K562 (cell line): ENCODE measurements around the gene TYW3.

Source experiments
- CEBPB ChIP-seq: fragments of 450-650 bp; IDR thresholded peaks from 2 replicates; pipeline ENCODE4 v1.6.1; 2016; ENCODE audit warnings: missing genetic modification characterization, missing compliant biosample characterization
- EGR1 ChIP-seq: fragments of 450-650 bp; conservative IDR thresholded peaks from 2 replicates; pipeline ENCODE4 v1.6.1; 2017; ENCODE audit warnings: mild to moderate bottlenecking
- EZH2 ChIP-seq: IDR thresholded peaks from 2 replicates; pipeline ENCODE4 v1.6.1; 2012; ENCODE audit warnings: low read depth, mild to moderate bottlenecking, inconsistent platforms, low read length, borderline replicate concordance
- FOXK2 ChIP-seq, 2 experiments: fragments of 450-650 bp; IDR thresholded peaks in 1 of 2; conservative IDR thresholded peaks in 1 of 2; 2 replicates each; pipeline ENCODE4 v1.6.1; 2016; ENCODE audit warnings: low read depth in 2 of 2, mild to moderate bottlenecking in 1 of 2
- FUS ChIP-seq: fragments of 200-400 bp; formaldehyde crosslinking; optimal IDR thresholded peaks from 2 replicates; pipeline ENCODE3; 2017; ENCODE audit warnings: low read depth, low read length
- LEF1 ChIP-seq: fragments of 450-650 bp; IDR thresholded peaks from 2 replicates; pipeline ENCODE4 v1.6.1; 2016; ENCODE audit warnings: mild to moderate bottlenecking
- MXI1 ChIP-seq: IDR thresholded peaks from 2 replicates; pipeline ENCODE4 v1.6.1; 2011; ENCODE audit warnings: low read depth, mild to moderate bottlenecking, improper control_type of control experiment, low read length
- POLR2A ChIP-seq: fragments of 450-650 bp; conservative IDR thresholded peaks from 2 replicates; pipeline ENCODE4 v1.6.1; 2016
- SP1 ChIP-seq: sonication (generic); formaldehyde crosslinking; IDR thresholded peaks from 2 replicates; pipeline ENCODE4 v1.8.1; 2022; ENCODE audit warnings: mild to moderate bottlenecking, missing genetic modification reagents
- ZBTB7A ChIP-seq: IDR thresholded peaks from 2 replicates; pipeline ENCODE4 v1.6.1; 2011; ENCODE audit warnings: low read depth, mild to moderate bottlenecking, low read length, moderate library complexity, borderline replicate concordance; ENCODE audit not compliant: control insufficient read depth
- ZNF24 ChIP-seq: fragments of 450-650 bp; IDR thresholded peaks from 2 replicates; pipeline ENCODE4 v1.6.1; 2016
- ZNF764 ChIP-seq: fragments of 250-450 bp; sonication (Bioruptor Pico); IDR thresholded peaks from 2 replicates; pipeline ENCODE4 v1.4.0; 2020; ENCODE audit warnings: low read depth, mild to moderate bottlenecking, moderate library complexity
- TF ChIP-seq, protein P1 (sequence below), 3 experiments: IDR thresholded peaks in 2 of 3; conservative IDR thresholded peaks in 1 of 3; 2 replicates each; pipeline ENCODE4 v1.5.1; 2011 to 2012; ENCODE audit warnings: low read length in 3 of 3, mild to moderate bottlenecking in 3 of 3, control low read depth in 2 of 3, improper control_type of control experiment in 1 of 3, inconsistent platforms in 1 of 3, low read depth in 1 of 3, mixed read lengths in 1 of 3, moderate library complexity in 1 of 3; ENCODE audit not compliant: insufficient read depth in 2 of 3
- TF ChIP-seq, protein P2 (sequence below): sonication (generic); formaldehyde crosslinking; IDR thresholded peaks from 2 replicates; pipeline ENCODE4 v1.8.1; 2023; ENCODE audit warnings: mild to moderate bottlenecking, missing genetic modification reagents

DNA sequence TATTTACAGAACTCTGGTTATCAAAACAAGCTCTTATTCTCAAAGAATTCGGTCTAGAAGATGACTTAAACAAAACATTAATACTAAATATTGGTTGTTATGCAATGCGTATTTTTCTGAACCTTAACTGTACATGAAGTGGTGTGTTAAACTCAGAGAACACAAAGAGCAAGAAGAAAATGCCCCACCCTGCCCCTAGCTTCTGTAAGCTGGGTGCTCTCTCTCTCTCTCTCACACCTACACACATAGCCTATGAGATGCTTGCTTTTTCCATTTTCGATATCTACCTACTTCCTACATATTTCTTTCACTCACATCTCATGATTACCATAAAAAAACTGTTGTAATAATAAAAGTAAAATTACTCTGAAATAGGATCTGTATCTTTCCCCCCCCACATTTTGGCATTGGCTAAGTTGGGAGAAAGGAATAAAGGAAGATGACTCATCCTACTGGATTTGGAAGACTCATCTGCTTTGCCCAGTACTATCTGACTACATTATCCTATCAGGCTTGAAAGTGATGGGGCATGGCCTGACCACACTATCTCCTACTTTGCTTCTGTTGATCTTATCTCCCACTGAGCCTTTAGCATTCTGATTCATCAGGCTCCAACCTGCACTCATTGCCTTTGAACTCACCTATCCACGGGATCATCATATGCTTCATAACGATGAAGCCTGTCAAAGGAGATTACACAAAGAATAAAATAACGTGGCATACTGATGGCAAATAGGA lies 3.0 kb upstream of the TYW3 start:
- TF ChIP-seq EGR1: no peak; the same call in 1 of the 2 replicates
- TF ChIP-seq, protein P1, sequence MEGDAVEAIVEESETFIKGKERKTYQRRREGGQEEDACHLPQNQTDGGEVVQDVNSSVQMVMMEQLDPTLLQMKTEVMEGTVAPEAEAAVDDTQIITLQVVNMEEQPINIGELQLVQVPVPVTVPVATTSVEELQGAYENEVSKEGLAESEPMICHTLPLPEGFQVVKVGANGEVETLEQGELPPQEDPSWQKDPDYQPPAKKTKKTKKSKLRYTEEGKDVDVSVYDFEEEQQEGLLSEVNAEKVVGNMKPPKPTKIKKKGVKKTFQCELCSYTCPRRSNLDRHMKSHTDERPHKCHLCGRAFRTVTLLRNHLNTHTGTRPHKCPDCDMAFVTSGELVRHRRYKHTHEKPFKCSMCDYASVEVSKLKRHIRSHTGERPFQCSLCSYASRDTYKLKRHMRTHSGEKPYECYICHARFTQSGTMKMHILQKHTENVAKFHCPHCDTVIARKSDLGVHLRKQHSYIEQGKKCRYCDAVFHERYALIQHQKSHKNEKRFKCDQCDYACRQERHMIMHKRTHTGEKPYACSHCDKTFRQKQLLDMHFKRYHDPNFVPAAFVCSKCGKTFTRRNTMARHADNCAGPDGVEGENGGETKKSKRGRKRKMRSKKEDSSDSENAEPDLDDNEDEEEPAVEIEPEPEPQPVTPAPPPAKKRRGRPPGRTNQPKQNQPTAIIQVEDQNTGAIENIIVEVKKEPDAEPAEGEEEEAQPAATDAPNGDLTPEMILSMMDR (IDR thresholded peaks at IDR 0.05 in 2 of 3, conservative IDR thresholded peaks at IDR 0.05 in 1 of 3; ENCODE audit: insufficient read depth in 2 of 3, low read depth in 1 of 3, low read length in 3 of 3): no peak
- no peak for TF ChIP-seq POLR2A
- TF ChIP-seq ZNF24: no peak
- no peak for TF ChIP-seq FUS
- no peak for TF ChIP-seq MXI1
- no peak for TF ChIP-seq SP1 (CRISPR knock-in tag)
- TF ChIP-seq, protein P2, sequence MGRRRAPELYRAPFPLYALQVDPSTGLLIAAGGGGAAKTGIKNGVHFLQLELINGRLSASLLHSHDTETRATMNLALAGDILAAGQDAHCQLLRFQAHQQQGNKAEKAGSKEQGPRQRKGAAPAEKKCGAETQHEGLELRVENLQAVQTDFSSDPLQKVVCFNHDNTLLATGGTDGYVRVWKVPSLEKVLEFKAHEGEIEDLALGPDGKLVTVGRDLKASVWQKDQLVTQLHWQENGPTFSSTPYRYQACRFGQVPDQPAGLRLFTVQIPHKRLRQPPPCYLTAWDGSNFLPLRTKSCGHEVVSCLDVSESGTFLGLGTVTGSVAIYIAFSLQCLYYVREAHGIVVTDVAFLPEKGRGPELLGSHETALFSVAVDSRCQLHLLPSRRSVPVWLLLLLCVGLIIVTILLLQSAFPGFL: no peak
- TF ChIP-seq FOXK2 (conservative IDR thresholded peaks at IDR 0.05 in 1 of 2, IDR thresholded peaks at IDR 0.05 in 1 of 2; ENCODE audit: low read depth in 2 of 2): no peak
- no peak for TF ChIP-seq CEBPB (tag)
- TF ChIP-seq ZBTB7A: no peak
- TF ChIP-seq ZNF764 (CRISPR knock-in tag): no peak
- TF ChIP-seq LEF1: peak; percentile 43; the same call in 1 of the 2 replicates
- no peak for TF ChIP-seq EZH2
